NCI-H446 treated with DMSO at 0.1 percent for 48 hours (cell line): ENCODE data around the gene PTPRA.

Source experiments
- DNase-seq: peaks from one replicate; lab custom pipeline; 2025; lab: John Stamatoyannopoulos, UW

Gene PTPRA

GRCh38 chr20:2858591-2858990 lies 14.7 kb upstream of the PTPRA start:
- DNase-seq = no peak

GRCh38 chr20:2859330-2860121 lies 13.8 kb upstream of the PTPRA start:
- DNase-seq = no peak

- no peak for DNase-seq
Measured at GRCh38 chr20:2864626-2865025, 8.7 kb upstream of the PTPRA start.

- DNase-seq = no peak
Measured at GRCh38 chr20:2865101-2865500, 8.2 kb upstream of the PTPRA start.

GRCh38 chr20:2865630-2866029 lies 7.7 kb upstream of the PTPRA start:
- no peak for DNase-seq

- no peak for DNase-seq
Measured at GRCh38 chr20:2866236-2866635, 7.0 kb upstream of the PTPRA start.

- no peak for DNase-seq
Measured at GRCh38 chr20:2867081-2867864, 6.0 kb upstream of the PTPRA start.

- DNase-seq = no peak
Measured at GRCh38 chr20:2869381-2869780, 3.9 kb upstream of the PTPRA start.

- no peak for DNase-seq
Measured at GRCh38 chr20:2871111-2871465, 2.2 kb upstream of the PTPRA start.

- no peak for DNase-seq
Measured at GRCh38 chr20:2871661-2872458, 1.4 kb upstream of the PTPRA start.

- no peak for DNase-seq
Measured at GRCh38 chr20:2872459-2873009, 747 bp upstream of the PTPRA start.

GRCh38 chr20:2873747-2874041 lies 413 bp downstream of the PTPRA start:
- DNase-seq = no peak

GRCh38 chr20:2874456-2874855 lies 1.2 kb downstream of the PTPRA start:
- no peak for DNase-seq

- no peak for DNase-seq
Measured at GRCh38 chr20:2875690-2876203, 2.5 kb downstream of the PTPRA start.

- DNase-seq = no peak
Measured at GRCh38 chr20:2878515-2878914, 5.2 kb downstream of the PTPRA start.

GRCh38 chr20:2879146-2879545 lies 5.9 kb downstream of the PTPRA start:
- peak; percentile 91 for DNase-seq

GRCh38 chr20:2880650-2881049 lies 7.4 kb downstream of the PTPRA start:
- DNase-seq = no peak

- no peak for DNase-seq
Measured at GRCh38 chr20:2883726-2884637, 10.7 kb downstream of the PTPRA start.

GRCh38 chr20:2887715-2888114 lies 14.4 kb downstream of the PTPRA start:
- DNase-seq = no peak

GRCh38 chr20:2888224-2888955 lies 15.1 kb downstream of the PTPRA start:
- DNase-seq = no peak

- DNase-seq = no peak
Measured at GRCh38 chr20:2889209-2889608, 15.9 kb downstream of the PTPRA start.
